ENCODE results near the gene GMNN.
A peak's percentile ranks its signal among the peaks of the same experiment; 100 is the strongest.
"Not testable (repeated sequence)": the region's sequence is repeated elsewhere in the genome, so short reads cannot be mapped to it uniquely, and the experiment has no call there.

GMNN gene

GRCh38 chr6:24763578-24763977, 11.2 kb upstream of the GMNN start:
- DNase-seq, result no peak

GRCh38 chr6:24764833-24765828, 9.6 kb upstream of the GMNN start:
- DNase-seq, result not testable (repeated sequence)

- not testable (repeated sequence) for DNase-seq
Observed at GRCh38 chr6:24765968-24766367, 8.8 kb upstream of the GMNN start.

- peak in 1 of 2 experiments; percentile 68 for DNase-seq
Observed at GRCh38 chr6:24766680-24767462, 7.9 kb upstream of the GMNN start.

- no peak for DNase-seq
Observed at GRCh38 chr6:24768361-24768760, 6.4 kb upstream of the GMNN start.

- peak; percentile 17 to 66 for DNase-seq
Observed at GRCh38 chr6:24775520-24776058, 852 bp downstream of the GMNN start.

- DNase-seq, result no peak
Observed at GRCh38 chr6:24777227-24777626, 2.5 kb downstream of the GMNN start.

- no peak for DNase-seq
Observed at GRCh38 chr6:24778121-24778520, 3.4 kb downstream of the GMNN start.

GRCh38 chr6:24778878-24779277, 4.1 kb downstream of the GMNN start:
- DNase-seq, result no peak

GRCh38 chr6:24779416-24780016, 4.8 kb downstream of the GMNN start:
- no peak for DNase-seq

GRCh38 chr6:24780206-24780605, 5.5 kb downstream of the GMNN start:
- DNase-seq, result no peak

GRCh38 chr6:24788031-24788665, 13.4 kb downstream of the GMNN start:
- DNase-seq, result no peak

GRCh38 chr6:24795106-24795505, 20.4 kb downstream of the GMNN start:
- no peak for DNase-seq

- DNase-seq, result no peak
Observed at GRCh38 chr6:24796616-24797290, 22.0 kb downstream of the GMNN start.

GRCh38 chr6:24797596-24798216, 23.0 kb downstream of the GMNN start:
- no peak for DNase-seq

GRCh38 chr6:24798740-24799540, 24.2 kb downstream of the GMNN start, which contains the start of gene ARMH2:
ARMH2 (minus strand) TSS chr6:24798917; CDS start chr6:24798857, 60 bp downstream.
- no peak for DNase-seq

- DNase-seq, result no peak
Observed at GRCh38 chr6:24799541-24799915, 24.8 kb downstream of the GMNN start.

GRCh38 chr6:24802271-24803059, 27.7 kb downstream of the GMNN start:
- no peak for DNase-seq

- no peak for DNase-seq
Observed at GRCh38 chr6:24807584-24807983, 32.8 kb downstream of the GMNN start.

GRCh38 chr6:24809728-24810127, 35.0 kb downstream of the GMNN start:
- no peak for DNase-seq

Measured in SW 1271 (cell line).